ENCODE measurements around the gene USP12.
"Not testable (repeated sequence)": the region's sequence is repeated elsewhere in the genome, so short reads cannot be mapped to it uniquely, and the experiment has no call there.

USP12 gene

DNA sequence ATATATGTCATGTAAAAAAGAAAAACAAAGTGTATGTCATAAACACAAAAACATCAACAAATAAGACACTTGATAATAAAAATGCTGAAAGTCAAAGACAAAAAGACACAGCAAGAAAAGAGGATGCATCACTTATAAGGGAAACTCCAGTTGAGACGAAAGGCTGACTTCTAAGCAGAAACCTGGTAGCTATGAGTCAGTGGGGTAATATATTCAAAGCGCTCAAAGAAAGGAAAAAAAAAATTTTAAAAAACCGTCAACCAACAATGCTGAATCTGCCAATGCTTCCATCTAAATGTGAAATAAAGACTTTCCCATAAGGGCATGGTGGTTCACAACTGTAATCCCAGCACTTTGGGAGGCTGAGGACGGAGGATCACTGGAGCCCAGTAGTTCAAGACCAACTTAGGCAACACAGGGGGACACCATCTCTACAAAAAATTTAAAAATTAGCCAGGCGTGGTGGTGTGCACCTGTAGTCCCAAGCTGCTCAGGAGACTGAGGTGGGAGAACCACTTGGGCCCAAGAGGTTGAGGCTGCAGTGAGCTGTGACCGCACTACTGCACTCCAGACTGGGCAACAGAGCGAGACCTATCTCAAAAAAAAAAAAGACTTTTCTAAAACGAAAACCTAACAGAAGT lies 24.0 kb downstream of the USP12 start:
- no peak for DNase-seq

DNA sequence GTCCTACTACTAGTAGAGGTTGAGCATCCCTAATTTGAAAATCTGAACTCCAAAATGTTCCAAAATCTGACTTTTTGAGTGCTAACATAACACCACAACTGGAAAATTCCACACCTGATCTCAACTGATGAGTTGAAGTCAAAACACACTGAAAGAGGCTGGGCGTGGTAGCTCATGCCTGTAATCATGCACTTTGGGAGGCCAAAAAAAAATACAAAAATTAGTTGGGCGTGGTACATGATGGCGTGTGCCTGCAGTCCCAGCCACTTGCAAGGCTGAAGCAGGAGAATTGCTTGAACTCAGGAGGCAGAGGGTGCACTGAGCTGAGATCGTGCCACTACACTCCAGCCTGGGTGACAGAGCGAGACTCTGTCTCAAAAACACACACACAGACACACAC lies 29.9 kb downstream of the USP12 start:
- DNase-seq, result no peak

DNA sequence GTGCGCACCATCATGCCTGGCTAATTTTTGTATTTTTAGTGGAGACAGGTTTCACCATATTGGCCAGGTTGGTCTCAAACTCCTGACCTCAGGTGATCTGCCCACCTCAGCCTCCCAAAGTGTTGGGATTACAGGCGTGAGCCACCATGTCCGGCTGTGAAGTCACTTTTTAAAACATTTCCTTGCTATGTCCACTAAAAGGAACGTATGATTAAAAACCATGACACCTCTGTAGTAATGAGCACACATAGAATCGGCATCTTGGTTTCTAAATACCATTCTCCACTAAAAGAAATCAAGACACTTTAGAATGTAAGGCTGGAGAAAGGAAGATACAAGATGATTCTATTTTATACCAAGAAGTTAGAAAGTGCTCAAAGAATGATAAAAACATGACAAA lies 30.5 kb downstream of the USP12 start:
- DNase-seq, result not testable (repeated sequence)

DNA sequence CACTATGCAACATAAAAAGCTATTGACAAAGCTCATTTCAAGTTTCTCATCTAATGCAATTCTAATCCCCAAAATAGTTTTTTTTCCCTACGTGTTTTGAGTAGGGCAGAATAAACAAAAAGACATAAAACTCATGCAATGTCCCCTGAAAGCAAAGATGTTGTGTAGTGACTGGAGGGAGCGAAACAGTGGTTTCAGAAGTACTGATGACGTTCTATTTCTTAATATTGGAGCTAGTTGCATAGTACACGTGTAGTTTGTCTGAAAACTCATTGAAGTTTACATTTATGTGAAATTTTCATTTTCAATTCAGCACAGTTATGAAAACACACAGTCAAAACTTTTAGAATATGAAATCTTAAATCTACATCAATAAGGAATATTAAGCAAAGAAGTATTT lies 31.6 kb downstream of the USP12 start:
- DNase-seq, result no peak

DNA sequence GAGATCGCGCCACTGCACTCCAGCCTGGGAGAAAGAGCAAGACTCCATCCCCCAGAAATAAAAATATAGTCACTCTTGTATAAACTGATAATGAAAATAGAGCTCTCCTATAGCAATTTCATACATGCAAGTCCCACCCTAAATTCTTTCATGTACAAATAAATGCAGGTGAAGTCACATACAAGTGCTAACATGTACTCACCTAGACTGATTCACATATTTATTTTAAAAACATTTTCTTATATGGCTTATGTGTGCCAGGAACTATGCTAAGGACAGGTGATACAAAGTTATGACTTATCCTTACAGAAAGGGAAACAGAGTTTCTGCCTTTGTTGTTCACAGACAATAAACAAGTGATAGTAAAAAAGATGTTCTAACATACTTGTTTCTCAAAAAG lies 32.0 kb downstream of the USP12 start:
- no peak for DNase-seq

DNA sequence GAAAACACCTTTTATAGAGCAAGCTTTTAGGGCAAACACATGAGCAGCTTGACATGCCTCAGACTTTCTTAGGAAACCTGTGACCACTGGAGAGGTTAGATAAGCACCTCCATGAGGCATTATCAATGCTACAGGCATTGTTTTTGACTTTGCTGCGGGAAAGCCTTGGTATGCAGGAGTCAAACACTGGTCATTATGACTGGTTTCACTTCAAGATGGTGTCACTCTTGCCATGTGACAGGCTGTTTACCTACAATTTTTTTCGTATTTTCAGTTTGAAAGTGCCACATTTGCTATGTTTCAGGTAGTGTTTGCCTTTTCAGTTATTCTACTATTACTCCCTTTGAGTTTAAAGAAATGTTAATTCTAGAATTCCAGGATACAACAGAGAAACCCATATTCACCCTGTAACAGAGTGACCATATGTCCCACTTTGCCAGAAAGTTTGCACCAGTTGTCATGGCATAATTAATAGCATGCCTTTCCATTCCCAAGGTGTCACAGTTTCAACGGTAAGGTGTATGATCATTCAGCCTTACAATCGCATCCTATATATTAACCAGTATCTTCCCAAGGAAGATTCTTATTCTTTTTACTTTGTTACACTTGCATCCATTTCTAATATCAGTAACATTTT lies 33.0 kb downstream of the USP12 start:
- no peak for DNase-seq

DNA sequence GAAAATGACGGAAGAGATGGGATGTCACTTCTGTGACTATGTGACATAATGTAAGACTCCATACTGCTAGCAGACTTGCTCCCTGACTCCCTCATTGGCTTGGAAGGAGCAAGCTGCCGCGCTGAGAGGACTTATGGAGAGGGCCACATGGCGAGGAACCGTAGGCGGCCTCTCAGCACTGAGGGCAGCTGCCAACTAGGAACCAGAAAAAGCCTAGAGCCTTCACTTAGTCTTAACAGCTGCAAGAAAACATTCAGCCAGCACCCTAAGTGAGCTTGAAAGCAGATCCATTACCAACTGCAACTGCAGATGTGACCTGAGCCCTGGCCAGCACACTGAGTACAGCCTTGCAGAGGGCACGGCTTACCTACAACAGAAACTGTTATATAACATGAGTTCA lies 33.9 kb downstream of the USP12 start:
- no peak for DNase-seq

DNA sequence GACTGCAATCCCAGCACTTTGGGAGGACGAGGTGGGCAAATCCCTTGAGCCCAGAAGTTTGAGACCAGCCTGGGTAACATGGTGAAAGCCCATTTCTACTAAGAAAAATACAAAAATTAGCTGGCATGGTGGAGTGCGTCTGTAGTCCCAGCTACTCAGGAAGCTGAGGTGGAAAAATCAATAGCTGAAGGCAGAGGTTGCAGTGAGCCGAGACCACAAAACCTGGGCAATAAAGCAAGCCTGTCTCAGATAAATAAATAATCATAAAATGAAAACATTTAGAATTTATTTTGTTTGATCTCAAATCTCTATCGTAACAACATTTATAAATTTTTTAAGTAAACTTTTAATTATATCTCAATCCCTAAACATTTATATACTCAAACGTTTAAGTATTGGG lies 36.6 kb downstream of the USP12 start:
- DNase-seq, result no peak

DNA sequence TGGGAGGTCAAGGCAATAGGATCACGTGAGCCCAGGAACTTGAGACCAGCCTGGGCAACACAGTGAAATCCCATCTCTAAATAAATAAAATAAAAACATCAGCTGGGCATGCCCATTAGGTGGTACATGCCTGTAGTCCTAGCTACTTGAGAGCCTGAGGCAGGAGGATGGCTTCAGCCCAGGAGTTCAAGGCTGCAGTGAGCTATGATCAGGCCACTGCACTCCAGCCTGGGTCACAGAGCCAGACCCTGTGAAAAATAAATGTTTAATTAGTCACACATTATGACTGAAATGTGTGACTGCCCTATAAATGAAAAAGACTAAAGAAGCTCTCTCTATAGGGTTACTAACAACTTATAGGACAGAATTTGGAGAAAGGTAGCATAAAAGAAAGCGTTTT lies 37.7 kb downstream of the USP12 start:
- DNase-seq, result no peak

DNA sequence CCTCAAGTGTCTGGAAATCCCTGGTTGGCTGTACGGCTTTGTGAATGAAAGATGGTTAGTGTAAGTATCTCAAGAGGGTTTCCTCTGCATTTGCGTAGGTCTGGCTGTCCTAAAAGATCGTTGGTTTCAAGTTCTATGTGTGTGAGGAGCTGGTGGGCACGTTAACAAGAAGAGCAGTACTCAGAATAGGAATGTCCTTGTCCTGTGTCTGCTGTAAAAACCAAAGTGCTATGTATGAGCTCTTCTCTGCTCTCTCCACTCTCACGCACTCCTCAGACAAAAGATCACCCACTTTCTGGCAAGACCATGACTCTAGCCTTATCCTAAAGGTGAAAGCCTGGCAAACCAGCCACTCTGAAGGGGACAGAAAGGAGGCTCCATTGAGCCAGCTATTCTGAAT lies 39.1 kb downstream of the USP12 start:
- no peak for DNase-seq

DNA sequence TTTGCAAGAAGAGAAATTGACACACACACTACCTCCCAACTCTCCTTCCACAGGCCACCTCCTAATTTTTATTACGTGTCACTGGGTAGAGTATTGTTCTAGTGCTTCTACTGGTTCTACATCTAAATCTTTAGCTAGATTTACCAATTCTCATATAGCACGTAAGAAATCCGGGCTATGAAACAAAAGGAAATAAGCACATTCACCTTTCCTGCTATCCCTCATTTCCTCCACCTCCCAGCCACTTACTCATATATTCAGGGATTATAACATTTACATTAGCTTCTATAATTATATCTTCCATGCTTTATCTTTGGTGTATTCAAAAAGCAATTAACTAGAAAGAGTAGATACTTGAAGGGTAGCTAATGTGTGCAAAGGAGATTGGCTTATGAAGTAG lies 39.7 kb downstream of the USP12 start:
- DNase-seq, result no peak

DNA sequence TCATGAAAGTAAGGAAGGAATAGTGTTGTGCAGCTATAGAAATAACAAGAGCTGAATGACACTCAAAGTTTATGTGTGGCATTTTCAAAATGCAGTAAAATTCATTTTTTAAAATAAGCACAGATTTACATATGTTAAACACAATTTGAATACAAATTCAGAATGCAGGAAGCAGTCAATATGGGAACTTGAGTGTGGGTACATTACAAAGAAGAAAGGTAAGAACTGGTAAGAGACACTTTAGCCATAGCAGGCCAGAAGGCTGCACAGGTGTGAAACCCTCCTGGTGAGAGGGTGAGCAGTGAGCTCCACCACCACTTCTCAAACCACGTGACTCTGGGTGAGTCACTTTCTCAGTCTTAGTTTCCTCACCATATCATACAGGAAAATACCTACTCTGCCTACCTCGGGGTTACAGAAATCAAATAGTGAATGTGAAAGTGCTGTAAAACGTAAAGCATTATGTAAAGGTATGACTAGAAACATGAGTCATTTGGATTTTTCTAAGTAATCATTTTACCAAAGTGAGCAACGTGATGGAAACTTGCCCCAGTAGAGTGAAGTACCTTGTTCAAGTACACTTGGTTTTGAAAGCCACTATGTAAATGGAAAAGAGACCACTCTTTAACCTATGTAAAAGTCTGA lies 40.5 kb downstream of the USP12 start:
- no peak for DNase-seq

DNA sequence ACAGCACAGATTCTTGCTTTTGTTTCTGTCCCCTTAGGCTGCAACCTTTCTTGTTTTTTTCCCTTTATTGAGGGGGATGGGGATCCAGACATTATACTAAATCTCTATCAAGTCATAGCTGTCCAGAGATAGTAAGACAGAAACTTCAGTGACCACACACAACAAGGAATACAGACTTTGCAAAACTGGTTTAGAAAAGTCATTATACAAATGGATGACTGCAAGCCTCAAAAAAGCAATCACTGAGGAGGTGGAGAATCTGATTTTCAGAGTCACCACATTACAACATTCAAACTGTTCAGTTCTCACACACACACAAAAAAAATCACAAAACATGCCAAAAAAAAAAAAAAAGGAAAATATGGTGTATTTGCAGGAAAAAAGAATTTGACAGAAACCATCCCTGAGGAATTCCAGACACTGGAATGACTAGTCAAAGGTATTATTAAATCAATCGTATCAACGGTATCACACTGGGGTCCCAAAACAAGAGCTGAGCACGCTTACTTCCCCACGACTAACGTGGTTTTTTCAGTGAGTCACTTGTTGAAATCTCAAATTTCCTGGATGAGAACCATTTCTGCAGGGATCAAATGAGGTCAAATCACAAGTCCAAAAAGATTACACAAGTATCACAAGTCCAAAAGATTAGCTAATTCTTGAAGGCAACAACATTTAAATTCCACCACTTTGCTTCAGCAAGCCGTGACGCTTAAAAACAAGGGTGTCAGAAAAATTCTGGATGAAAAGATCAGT lies 41.2 kb downstream of the USP12 start:
- DNase-seq, result no peak

DNA sequence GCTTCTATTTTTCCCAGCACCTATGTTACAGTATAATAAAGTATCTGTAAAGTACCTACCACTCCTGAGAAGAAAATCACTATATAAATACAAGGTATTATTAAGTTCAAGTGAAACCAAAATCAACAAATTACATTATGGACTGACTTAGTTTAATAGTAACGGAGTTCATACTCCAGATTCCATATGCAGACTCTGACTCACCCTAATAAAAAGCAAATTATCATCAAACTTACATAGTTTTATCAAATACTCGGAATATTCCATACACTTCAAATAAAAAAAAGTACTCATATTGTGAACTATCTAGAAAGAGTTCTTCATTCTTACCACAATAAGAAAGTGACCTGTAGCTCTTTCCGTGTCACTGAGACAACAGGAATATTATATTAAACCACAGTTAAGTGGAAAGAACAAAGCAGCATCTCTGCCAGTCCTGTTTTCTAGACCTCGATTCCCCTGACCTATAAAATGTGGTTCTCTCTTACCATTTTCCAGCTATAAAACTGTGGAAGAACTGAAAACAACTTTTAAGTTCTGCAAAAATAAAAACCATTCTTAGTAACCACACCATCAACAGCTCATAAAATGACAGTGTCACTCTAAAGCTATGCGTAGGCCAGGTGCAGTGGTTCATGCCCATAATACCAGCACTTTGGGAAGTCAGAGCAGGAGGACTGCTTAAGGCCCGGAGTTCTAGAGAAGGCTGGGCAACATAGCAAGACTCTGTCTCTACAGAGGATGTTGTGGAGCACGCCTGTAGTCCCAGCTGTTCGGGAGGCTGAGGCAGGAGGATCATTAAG lies 42.6 kb downstream of the USP12 start:
- DNase-seq, result no peak

DNA sequence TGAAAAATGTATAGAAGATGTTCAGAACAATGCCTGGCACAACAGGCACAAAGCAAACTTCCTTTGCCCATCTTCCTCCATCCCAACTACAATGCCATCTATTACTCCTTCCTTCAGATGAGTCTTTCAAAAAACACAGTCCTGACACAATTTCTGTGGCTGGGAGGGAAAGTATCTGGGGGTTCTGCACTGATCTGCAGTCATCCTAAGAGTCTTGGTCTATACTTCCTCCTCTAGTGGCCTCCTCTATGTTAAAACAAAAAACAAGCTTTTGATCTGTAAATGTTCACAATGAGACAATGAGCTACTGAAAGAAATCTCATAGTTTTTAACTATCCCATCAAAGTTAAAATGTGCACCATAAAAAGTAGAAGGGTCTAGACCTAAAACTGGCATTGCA lies 44.8 kb downstream of the USP12 start:
- no peak for DNase-seq

DNA sequence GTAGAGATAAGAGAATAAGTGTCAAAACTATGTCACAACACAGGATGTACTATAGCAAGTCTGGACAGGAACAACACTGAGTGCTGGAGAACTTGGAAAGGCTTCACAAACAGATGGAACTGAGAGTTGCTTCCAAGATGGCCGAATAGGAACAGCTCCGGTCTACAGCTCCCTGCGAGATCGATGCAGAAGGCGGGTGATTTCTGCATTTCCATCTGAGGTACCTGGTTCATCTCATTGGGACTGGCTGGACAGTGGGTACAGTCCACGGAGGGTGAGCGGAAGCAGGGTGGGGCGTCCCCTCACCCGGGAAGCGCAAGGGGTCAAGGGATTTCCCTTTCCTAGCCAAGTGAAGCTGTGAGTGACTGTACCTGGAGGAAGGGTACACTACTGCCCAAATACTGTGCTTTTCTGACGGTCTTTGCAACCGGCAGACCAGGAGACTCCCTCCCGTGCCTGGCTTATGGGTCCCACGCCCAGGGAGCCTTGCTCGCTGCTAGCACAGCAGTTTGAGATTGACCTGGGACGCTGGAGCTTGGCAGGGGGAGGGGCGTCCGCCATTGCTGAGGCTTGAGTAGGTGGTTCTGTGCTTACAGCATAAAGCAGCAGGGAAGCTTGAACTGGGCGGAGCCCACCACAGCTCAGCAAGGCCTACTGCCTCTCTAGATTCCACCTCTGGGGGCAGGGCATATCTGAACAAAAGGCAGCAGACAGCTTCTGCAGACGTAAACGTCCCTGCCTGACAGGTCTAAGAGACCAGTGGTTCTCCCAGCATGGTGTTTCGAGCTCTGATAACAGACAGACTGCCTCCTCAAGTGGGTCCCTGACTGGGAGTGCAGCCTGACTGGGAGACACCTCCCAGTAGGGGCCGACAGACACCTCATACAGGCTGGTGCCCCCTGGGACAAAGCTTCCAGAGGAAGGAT lies 46.0 kb downstream of the USP12 start:
- DNase-seq, result no peak

DNA sequence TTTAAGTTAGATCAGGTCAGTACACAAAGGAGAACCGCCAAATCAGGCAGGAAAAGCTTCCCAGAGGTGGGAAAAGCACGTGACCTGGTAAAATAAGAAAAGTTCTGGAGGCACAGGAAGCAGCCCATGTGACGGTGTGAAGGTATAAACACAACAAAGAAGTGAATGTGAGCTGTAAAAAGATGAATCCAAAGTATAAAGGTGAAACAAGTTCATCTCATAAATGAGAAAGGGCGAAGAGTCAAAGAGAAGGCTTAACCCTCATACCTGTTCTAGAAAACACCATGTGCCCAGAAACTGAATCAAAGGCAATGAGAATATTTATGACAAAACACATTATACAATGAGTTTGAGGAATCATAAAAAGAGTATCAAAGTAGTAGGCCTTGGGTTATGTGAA lies 47.0 kb downstream of the USP12 start:
- DNase-seq, result no peak

DNA sequence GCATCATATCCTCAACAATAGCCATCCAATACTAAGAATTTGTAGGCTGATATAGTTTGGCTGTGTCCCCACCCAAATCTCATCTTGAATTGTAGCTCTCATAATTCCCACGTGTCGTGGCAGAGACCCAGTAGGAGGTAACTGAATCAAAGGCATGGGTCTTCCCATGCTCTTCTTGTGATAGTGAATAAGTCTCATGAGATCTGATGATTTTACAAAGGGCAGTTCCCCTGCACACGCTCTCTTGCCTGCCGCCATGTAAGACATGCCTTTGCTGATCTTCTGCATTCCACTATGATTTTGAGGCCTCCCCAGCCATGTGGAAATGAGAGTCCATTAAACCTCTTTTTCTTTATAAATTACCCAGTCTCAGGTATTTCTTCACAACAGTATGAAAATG lies 48.2 kb downstream of the USP12 start:
- not testable (repeated sequence) for DNase-seq

DNA sequence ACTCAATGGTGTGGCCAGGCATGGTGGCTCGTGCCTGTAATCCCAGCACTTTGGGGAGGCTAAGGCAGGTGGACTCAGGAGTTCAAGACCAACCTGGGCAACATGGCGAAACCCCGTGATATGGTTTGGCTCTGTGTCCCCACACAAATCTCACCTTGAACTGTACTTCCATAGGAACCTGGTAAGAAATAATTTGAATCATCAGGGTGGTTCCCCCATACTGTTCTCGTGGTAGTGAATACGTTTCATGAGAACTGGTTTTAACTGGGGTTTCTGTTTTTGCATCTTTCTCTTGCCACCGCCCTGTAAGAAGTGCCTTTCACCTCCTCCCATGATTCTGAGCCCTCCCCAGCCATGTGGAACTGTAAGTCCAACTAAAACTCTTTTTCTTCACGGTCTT lies 49.6 kb downstream of the USP12 start:
- no peak for DNase-seq

DNA sequence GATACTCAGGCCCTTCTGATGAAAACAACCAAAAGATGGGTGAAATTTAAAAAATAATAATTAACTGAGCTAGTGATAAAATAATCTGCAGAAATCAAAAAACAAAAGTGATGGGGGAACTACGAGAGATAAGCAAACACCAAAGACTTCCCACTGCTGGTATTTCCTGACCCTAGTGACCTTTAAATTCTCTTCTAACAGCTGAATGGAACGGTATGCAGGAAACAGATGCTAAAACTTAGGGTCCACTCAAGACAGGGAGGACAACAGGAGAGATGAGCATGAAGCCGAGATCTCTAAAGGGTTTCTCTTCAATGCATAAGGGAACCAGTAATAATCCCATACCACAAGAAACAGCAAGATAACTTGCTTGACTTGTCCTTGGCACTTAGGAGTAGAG lies 50.8 kb downstream of the USP12 start:
- no peak for DNase-seq

DNA sequence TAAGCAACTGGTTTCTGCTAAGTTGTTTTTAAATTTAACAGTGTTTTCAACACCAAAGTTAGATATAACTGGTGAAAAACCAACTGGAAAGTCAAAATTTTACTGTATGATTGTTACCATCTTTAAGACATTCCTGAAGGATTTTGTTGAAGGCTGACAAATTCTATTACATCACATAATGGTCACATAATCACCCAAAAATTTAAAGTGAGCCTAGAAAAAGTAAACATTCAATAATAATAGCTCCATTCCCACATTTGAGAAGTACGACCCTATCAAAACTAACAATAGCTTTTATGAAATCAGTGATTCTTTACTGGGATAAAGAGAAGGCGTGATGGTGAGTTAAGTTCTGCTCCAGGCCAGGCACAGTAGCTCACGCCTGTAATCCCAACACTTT lies 51.6 kb downstream of the USP12 start:
- no peak for DNase-seq

All from SHP77 (cell line).